GM19397 (cell line): ENCODE measurements around the gene LCE6A.

ENCODE experiments used
- ATAC-seq: cut with Tn5 transposase; IDR thresholded peaks from one replicate; pipeline ENCODE4 v1.9.1; 2021; ENCODE audit warnings: mild to moderate bottlenecking, moderate library complexity; ENCODE audit not compliant: unreplicated experiment

LCE6A gene

DNA sequence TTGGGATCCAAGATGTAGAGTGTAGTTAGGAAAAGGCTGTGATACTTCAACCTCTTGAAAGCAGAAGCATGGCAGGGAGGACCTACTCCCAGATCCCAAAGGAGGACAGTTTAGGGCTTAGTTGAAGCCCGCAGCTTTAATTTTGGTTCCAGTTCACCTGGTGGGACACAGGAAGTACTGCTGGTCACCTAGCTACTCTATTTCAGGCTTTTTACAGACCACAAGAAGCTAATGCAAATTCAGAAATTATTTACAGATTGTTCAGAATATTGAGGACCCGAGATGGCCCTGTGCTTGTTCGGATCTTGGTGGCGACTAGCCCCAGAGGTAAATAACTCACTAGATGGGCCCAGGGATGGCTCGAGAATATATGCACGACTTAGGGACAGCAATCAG is 29.1 kb downstream of the LCE6A start:
- no peak for ATAC-seq

DNA sequence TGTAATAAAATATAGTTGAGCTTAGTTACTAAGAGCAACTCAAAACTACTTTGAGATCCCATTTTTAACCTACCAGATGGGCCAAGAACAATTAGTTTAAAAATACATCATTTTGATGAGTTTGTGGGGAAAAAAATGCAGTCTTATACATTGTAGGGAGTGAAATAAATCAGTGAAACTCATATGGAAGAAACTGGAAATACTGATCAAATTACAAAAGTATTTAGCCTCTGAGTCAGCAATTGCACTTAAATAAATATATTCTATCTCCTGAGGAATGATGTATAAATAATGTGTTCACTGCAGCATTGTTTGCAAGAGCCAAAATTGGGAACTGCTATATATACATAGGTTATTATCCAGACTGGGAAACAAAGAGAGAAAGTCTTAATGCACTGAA is 30.8 kb downstream of the LCE6A start:
- no peak for ATAC-seq

GRCh38 chr1:152876827-152877226 is 34.2 kb downstream of the LCE6A start:
- no peak for ATAC-seq

- no peak for ATAC-seq
Observed at GRCh38 chr1:152878042-152878441, 35.4 kb downstream of the LCE6A start, which contains the start of gene SMCP. SMCP (plus strand) TSS chr1:152878322; CDS start chr1:152884423, 6,101 bp downstream.

GRCh38 chr1:152879559-152880198 is 37.0 kb downstream of the LCE6A start:
- no peak for ATAC-seq

DNA sequence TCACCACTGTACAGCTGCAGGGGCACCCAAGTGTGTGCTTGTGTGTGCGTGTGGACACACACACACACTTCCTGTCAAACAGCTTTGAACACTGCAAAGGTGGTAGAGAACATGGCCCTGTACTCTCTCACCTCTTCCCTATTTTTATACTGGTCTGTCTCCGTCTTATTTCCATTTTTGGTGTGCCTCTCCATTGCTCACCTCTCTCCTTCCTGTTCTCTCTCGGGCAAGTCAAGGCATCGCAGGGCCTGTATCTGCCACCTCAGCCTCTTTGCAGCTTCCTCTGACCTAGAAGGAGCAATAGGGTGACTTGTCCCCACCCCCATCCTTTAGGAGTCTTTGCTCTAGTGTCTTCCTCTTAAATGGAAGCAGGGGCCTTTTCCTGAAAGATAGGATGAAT is 37.7 kb downstream of the LCE6A start:
- no peak for ATAC-seq

DNA sequence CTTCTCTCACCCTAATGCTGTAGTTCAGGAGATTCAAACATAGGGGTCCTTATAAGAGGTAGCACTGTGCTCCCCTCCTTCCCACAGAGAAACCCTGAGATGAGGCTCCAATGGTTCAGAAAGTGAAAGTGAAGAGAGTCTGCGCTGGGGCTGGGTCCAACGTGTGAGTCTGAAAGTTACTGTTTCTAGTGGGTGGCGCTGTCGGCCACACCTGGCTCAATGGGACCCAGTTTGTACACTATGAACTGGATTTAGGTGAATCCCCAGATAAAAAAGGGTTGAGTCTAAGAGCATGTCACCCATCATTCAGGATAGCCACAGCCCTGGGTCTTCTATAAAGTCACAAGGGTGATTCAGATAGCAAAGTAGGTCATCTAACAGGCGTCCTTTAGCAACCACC is 38.3 kb downstream of the LCE6A start:
- ATAC-seq = no peak

- ATAC-seq = no peak
Observed at GRCh38 chr1:152884085-152884484, 41.4 kb downstream of the LCE6A start.

GRCh38 chr1:152884506-152884905 is 41.9 kb downstream of the LCE6A start:
- no peak for ATAC-seq

DNA sequence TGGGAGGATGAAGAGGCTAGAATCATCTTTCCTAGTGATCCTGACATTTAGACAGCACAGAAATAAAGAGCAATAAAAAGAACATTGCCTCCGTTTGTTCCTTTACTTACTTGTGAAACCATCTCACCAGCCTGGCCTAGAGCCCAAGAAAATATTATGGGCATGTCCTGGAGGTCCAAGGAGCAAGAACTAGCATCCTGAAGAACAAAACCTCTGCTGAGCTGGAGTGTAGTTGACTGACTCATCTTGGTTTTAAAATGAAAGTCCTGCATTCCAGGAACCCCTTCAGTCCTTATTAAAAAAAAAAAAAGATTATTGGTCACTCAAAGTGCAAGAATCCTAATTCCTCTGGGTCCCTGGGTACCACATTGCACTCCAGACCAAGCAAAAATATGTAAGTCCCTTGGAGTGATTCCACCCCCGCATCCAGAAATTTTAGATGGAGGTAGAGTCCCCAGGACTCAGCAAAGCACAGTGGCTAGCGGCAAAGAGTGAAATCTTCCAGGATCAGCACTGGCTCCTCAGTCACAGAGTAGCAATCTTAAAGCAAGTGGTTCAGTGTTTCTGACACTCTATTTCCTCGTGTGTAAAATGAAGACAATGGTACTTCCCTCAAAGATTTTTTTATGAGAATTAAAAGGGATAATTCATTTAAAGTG is 42.4 kb downstream of the LCE6A start:
- ATAC-seq = no peak

- no peak for ATAC-seq
Observed at GRCh38 chr1:152886085-152886484, 43.4 kb downstream of the LCE6A start.

DNA sequence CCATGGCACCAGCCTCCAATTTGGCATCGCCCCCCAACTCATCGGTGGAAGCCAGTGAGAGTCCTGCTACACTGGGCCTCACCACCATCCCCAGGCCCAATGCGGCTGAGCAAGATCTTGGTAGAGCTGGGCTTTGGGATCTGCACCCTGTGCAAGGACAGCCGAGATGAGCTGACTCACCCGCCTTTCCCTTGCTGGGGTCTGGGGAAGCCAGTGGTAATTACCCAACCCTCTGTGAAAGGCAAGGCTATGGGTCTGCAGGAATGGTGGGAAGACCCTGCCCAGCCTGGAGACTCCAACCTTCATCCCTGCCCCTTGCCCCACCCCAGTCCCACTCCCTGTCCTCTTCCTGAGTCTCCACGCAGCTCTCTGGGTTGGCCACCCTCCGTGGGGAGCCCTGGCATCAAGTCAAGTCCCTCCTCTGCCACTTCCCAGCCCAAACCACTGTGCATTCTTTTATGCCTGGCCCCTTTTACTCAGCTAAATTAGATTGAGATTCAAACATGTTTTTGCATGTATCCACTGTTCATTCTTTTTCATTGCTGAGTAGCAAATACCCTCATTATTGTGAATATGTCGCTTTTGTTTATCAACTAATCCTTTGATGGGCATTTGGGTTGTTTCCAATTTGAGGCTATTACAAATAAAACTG is 44.2 kb downstream of the LCE6A start:
- no peak for ATAC-seq

DNA sequence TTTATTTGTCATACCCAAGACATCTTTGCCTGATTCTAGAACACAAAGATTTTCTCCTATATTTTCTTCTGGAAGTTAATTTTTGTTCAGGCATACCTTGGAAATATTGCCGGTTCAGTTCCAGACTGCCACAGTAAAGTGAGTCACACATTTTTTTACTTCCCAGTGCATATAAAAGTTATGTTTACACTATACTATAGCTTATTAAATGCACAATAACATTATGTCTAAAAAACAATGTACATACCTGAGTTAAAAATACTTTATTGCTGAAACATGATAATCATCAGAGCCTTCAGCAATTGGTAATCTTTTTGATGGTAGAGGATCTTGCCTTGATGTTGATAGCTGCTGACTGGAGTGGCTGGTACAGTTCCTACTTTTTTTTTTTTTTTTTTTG is 45.5 kb downstream of the LCE6A start:
- ATAC-seq = no peak
